A549 (cell line): ENCODE data around the gene RXFP2. TPM values are rescaled to one million over a fixed set of nuclear protein-coding genes. Genes with fewer than 3 reads are reported as not detected.

Experiments used
- ATAC-seq, 2 experiments: fragments of 200-7000 bp in 1 of 2; fragments of >200 bp in 1 of 2; cut with Nextera tagmentation in 1 of 2; cut with Tn5 transposase in 1 of 2; 3 replicates each; pipeline versions ENCODE4 v1.8.0 to v1.9.1; 2018 to 2020; ENCODE audit warnings: mild to moderate bottlenecking in 1 of 2, moderate library complexity in 1 of 2
- CTCF ChIA-PET: fragments of 300-600 bp; sonication (Branson Sonifier 250); formaldehyde crosslinking; extraction: SDS; loops from one replicate; lab custom pipeline; 2021; ENCODE audit warnings: antibody characterized with exemption, inconsistent platforms; lab: Yijun Ruan, JAX
- POLR2A ChIA-PET: fragments of 350-600 bp; formaldehyde crosslinking; extraction: SDS; loops from one replicate; lab custom pipeline; 2021; ENCODE audit warnings: antibody characterized with exemption, inconsistent platforms; lab: Yijun Ruan, JAX
- DNase-seq, 2 experiments: peaks; one replicate each; pipeline versions ENCODE4 v3.0.0 to v3.0.0-alpha.2; 2011 to 2016; ENCODE audit warnings: low read depth in 1 of 2, low spot score in 1 of 2
- FAIRE-seq: peaks from 2 replicates; lab custom pipeline; 2011; peaks lifted over from hg19 to GRCh38; lab: Jason Lieb, UNC
- H3K27ac ChIP-seq, 2 experiments: fragments of >200 bp; sonication (Bioruptor Twin); formaldehyde crosslinking; 3 replicates each; pipeline ENCODE4 v1.5.1; 2016 to 2017
- H3K4me1 ChIP-seq: fragments of >200 bp; sonication (Bioruptor Twin); formaldehyde crosslinking; 3 replicates; pipeline ENCODE4 v1.6.1; 2016
- H3K4me2 ChIP-seq: fragments of >200 bp; sonication (Bioruptor Twin); formaldehyde crosslinking; 3 replicates; pipeline ENCODE4 v1.6.1; 2016
- H3K4me3 ChIP-seq: fragments of >200 bp; sonication (Bioruptor Twin); formaldehyde crosslinking; 3 replicates; pipeline ENCODE4 v1.5.1; 2016
- H3K9me3 ChIP-seq: fragments of >200 bp; sonication (Bioruptor Twin); formaldehyde crosslinking; 3 replicates; pipeline ENCODE4 v1.6.1; 2016
- CBX2 ChIP-seq: fragments of 200-600 bp; sonication (generic); IDR thresholded peaks from 2 replicates; pipeline ENCODE4 v1.6.1; 2016; ENCODE audit warnings: low read depth, mild to moderate bottlenecking, borderline replicate concordance
- CTCF ChIP-seq: fragments of >200 bp; sonication (Bioruptor Twin); formaldehyde crosslinking; IDR thresholded peaks from 3 replicates; pipeline ENCODE4 v1.5.1; 2016
- EHF ChIP-seq: fragments of 250-450 bp; sonication (Bioruptor Pico); IDR thresholded peaks from 2 replicates; pipeline ENCODE4 v1.5.0; 2020; ENCODE audit warnings: mild to moderate bottlenecking
- ELK1 ChIP-seq: fragments of 150-350 bp; IDR thresholded peaks from 2 replicates; pipeline ENCODE4 v1.6.1; 2014; ENCODE audit warnings: low read depth, mild to moderate bottlenecking, low read length
- EP300 ChIP-seq, 2 experiments: fragments of >200 bp; sonication (Bioruptor Twin); formaldehyde crosslinking; IDR thresholded peaks; 2 replicates in 1 of 2; 3 replicates in 1 of 2; pipeline ENCODE4 v1.6.1; 2016 to 2017
- ESRRA ChIP-seq: fragments of 150-350 bp; IDR thresholded peaks from 2 replicates; pipeline ENCODE4 v1.6.1; 2014; ENCODE audit warnings: mild to moderate bottlenecking, low read length, borderline replicate concordance
- GATA3 ChIP-seq: IDR thresholded peaks from 2 replicates; pipeline ENCODE4 v1.6.1; 2012; ENCODE audit warnings: borderline replicate concordance
- HDAC2 ChIP-seq: fragments of 200-600 bp; sonication (generic); IDR thresholded peaks from 2 replicates; pipeline ENCODE4 v1.6.1; 2016
- KDM1A ChIP-seq: fragments of 200-600 bp; sonication (generic); IDR thresholded peaks from 2 replicates; pipeline ENCODE4 v1.6.1; 2016; ENCODE audit warnings: low read depth, mild to moderate bottlenecking
- NR3C1 ChIP-seq: fragments of >200 bp; sonication (Bioruptor Twin); formaldehyde crosslinking; IDR thresholded peaks from 3 replicates; pipeline ENCODE4 v1.6.1; 2017
- PBX3 ChIP-seq: IDR thresholded peaks from 2 replicates; pipeline ENCODE4 v1.6.1; 2012
- POLR2A ChIP-seq: IDR thresholded peaks from 2 replicates; pipeline ENCODE4 v1.6.1; 2012; ENCODE audit warnings: mild to moderate bottlenecking, low read length
- RAD21 ChIP-seq, 2 experiments: fragments of >200 bp in 1 of 2; sonication (Bioruptor Twin) in 1 of 2; formaldehyde crosslinking in 1 of 2; IDR thresholded peaks in 1 of 2; conservative IDR thresholded peaks in 1 of 2; 2 replicates in 1 of 2; 3 replicates in 1 of 2; pipeline ENCODE4 v1.6.1; 2012 to 2018; ENCODE audit warnings: inconsistent platforms in 1 of 2
- RARB ChIP-seq: fragments of 250-450 bp; sonication (Bioruptor Pico); IDR thresholded peaks from 2 replicates; pipeline ENCODE4 v1.8.0; 2021; ENCODE audit warnings: mild to moderate bottlenecking, moderate library complexity
- SMC3 ChIP-seq: fragments of >200 bp; sonication (Bioruptor Twin); formaldehyde crosslinking; IDR thresholded peaks from 3 replicates; pipeline ENCODE4 v1.6.1; 2018; ENCODE audit warnings: inconsistent platforms
- ZFP36 ChIP-seq: fragments of 450-650 bp; IDR thresholded peaks from 2 replicates; pipeline ENCODE4 v1.6.1; 2014; ENCODE audit warnings: borderline replicate concordance; ENCODE audit not compliant: partially characterized antibody
- ZSCAN20 ChIP-seq: fragments of 250-450 bp; sonication (Bioruptor Pico); IDR thresholded peaks from 2 replicates; pipeline ENCODE4 v1.8.0; 2022; ENCODE audit warnings: mild to moderate bottlenecking, moderate library complexity
- WGBS: methylation state at CpG from one replicate; pipeline ENCODE4 v1.1.6; 2017; ENCODE audit errors: missing lambda C conversion rate; 5-methylcytosine and 5-hydroxymethylcytosine counted together
- polyA plus RNA-seq, 4 experiments: library from polyadenylated mRNA; depleted of rRNA in 3 of 4; stranded (reverse); fragments of >200 nt; fragmentation: RNase III in 1 of 4; extraction: RNeasy Plus Mini Kit Qiagen cat#74134 plus additional on column Dnase treatment in 1 of 4; gene quantifications; 2 replicates in 3 of 4; 3 replicates in 1 of 4; pipeline ENCODE4 v1.2.3, GENCODE V29; 2011 to 2017
- TF ChIP-seq, protein P1 (sequence below): IDR thresholded peaks from 2 replicates; pipeline ENCODE4 v1.6.1; 2012
- TF ChIP-seq, protein P2 (sequence below): fragments of >200 bp; sonication (Bioruptor Twin); formaldehyde crosslinking; IDR thresholded peaks from 3 replicates; pipeline ENCODE4 v1.6.1; 2016

The RXFP2 gene
- polyA plus RNA-seq, 2 of the 4 experiments (the other 2 are of a cell fraction), result not detected

DNA sequence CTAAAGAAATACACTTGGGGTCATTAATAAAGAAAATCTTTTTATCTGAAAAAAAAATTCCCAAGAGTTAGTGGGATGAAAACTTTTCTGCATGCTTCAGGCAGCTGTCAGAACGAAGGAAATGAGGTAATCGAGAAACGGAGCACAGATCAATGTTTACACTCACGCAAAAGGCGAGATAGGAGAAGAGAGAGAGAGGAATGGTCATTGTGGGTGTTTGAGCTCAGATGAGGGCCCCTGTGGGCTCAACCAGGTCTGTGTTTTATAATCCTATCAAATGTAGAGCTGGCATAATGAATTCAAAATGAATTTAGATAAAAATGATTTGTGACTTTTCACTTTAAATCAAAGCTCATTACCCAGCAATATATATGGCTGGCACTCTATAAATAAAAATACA, 6.3 kb upstream of the RXFP2 start:
- Histone ChIP-seq H3K4me1 (no peaks in the 10 kb centered on the region), H3K9me3 (no peaks in the 10 kb centered on the region), H3K27ac (no peak overlapping the region), H3K4me3 (no peak overlapping the region), H3K4me2 (no peak overlapping the region)
- no peak for FAIRE-seq
- no peak for ATAC-seq
- no peak for DNase-seq
- TF ChIP-seq RAD21 (conservative IDR thresholded peaks at IDR 0.05 in 1 of 2, IDR thresholded peaks at IDR 0.05 in 1 of 2), result no peak
- 23% methylated on average over 5 of the region's 5 CpGs for WGBS
- ChIA-PET CTCF (interaction anchor here (1.2 kb wide), 1 partner anchor 8 kb away, joined by 5 read pairs; no protein-coding TSS in a partner anchor), POLR2A (no interaction called here)

GRCh38 chr13:31733647-31734046, 5.7 kb upstream of the RXFP2 start:
- Histone ChIP-seq H3K4me3 (no peak overlapping the region), H3K27ac (no peak overlapping the region), H3K9me3 (no peaks in the 10 kb centered on the region), H3K4me1 (no peaks in the 10 kb centered on the region), H3K4me2 (no peak overlapping the region)
- FAIRE-seq (no peak), ATAC-seq (no peak), DNase-seq (no peak)
- TF ChIP-seq ESRRA (no peak), KDM1A (no peak), EP300 (IDR thresholded peaks at IDR 0.05) (no peak), ZFP36 (no peak), EHF (CRISPR knock-in tag) (no peak)
- TF ChIP-seq, protein P1, sequence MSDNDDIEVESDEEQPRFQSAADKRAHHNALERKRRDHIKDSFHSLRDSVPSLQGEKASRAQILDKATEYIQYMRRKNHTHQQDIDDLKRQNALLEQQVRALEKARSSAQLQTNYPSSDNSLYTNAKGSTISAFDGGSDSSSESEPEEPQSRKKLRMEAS, result no peak
- ChIA-PET CTCF (interaction anchor here (1.2 kb wide), 1 partner anchor 8 kb away, joined by 5 read pairs; no protein-coding TSS in a partner anchor), POLR2A (no interaction called here)
- WGBS, result 0% methylated on average over 1 of the region's 2 CpGs

DNA sequence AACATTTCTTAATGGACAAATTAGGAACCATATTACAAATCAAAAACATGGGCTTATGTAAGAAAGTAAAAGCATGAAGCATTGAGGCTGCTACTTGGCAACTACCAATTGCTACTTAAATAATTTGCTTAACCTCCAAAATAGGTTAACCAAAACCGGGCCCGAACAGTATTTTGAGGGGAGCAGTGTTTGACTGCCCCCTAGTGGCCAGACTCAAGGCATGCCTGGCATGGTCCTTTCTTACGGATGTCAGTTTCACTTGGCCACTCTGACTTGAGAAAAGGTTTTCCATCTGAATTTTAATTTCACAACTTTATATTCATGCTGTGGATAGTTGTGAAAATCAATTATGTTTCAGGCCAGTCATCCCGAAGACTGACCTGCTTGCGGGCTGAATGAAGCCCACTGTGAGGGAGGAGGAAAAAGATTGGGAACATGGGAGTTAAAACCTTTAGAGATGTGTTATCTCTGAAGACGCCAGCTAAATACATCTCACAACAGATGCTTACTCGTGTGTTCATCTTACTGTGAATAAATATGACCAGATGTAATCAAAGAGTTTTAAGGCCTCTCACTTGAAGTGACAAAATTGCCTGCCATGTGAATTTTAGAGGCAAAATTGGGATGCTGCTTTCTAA, 2.9 kb downstream of the RXFP2 start:
- Histone ChIP-seq H3K4me2 (peak overlapping the region; percentile 41; the same call in 2 of the 3 replicates), H3K9me3 (no peaks in the 10 kb centered on the region), H3K4me1 (no peaks in the 10 kb centered on the region), H3K27ac (no peak overlapping the region), H3K4me3 (no peak overlapping the region)
- WGBS, result under 1% methylated on average over 7 of the region's 7 CpGs
- POLR2A ChIA-PET, result no interaction called here
- peak; percentile 71 to 85; a peak in 5 of 6 replicates for ATAC-seq
- no peak for FAIRE-seq
- CTCF ChIA-PET, result interaction anchor here (0.8 to 2.6 kb wide), 8 partner anchors 9 to 568 kb away, joined by 3 to 11 read pairs (median 3); no protein-coding TSS in a partner anchor
- TF ChIP-seq CTCF (peak; percentile 72), POLR2A (no peak), RAD21 (conservative IDR thresholded peaks at IDR 0.05 in 1 of 2, IDR thresholded peaks at IDR 0.05 in 1 of 2) (peak; percentile 70 to 79), SMC3 (peak; percentile 50)
- peak; percentile 14 to 50 for DNase-seq

- Histone ChIP-seq H3K27ac (no peak overlapping the region), H3K4me1 (no peaks in the 10 kb centered on the region), H3K4me2 (no peak overlapping the region), H3K9me3 (no peaks in the 10 kb centered on the region), H3K4me3 (no peak overlapping the region)
- ChIA-PET CTCF (no interaction called here), POLR2A (no interaction called here)
- no peak for TF ChIP-seq CBX2
- TF ChIP-seq HDAC2, result no peak
- no peak for TF ChIP-seq NR3C1
- TF ChIP-seq GATA3, result no peak
- no peak for TF ChIP-seq RAD21 (conservative IDR thresholded peaks at IDR 0.05 in 1 of 2, IDR thresholded peaks at IDR 0.05 in 1 of 2)
- no peak for TF ChIP-seq ZSCAN20 (CRISPR knock-in tag)
- no peak for TF ChIP-seq PBX3
- no peak for TF ChIP-seq RARB
- no peak for TF ChIP-seq ELK1
- TF ChIP-seq, protein P2, sequence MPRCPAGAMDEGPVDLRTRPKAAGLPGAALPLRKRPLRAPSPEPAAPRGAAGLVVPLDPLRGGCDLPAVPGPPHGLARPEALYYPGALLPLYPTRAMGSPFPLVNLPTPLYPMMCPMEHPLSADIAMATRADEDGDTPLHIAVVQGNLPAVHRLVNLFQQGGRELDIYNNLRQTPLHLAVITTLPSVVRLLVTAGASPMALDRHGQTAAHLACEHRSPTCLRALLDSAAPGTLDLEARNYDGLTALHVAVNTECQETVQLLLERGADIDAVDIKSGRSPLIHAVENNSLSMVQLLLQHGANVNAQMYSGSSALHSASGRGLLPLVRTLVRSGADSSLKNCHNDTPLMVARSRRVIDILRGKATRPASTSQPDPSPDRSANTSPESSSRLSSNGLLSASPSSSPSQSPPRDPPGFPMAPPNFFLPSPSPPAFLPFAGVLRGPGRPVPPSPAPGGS, result no peak
- FAIRE-seq (no peak), ATAC-seq (no peak), DNase-seq (no peak)
- WGBS, result 37% methylated on average over 3 of the region's 3 CpGs
Measured at GRCh38 chr13:31747291-31747690, 8.0 kb downstream of the RXFP2 start.
